HG02588 (cell line): ENCODE data around the gene ATG2A.
A peak's percentile ranks its signal among the peaks of the same experiment; 100 is the strongest.

ENCODE experiments used
- ATAC-seq: cut with Tn5 transposase; IDR thresholded peaks from one replicate; pipeline ENCODE4 v1.9.1; 2021; ENCODE audit warnings: mild to moderate bottlenecking, moderate library complexity; ENCODE audit not compliant: unreplicated experiment

The ATG2A gene

DNA sequence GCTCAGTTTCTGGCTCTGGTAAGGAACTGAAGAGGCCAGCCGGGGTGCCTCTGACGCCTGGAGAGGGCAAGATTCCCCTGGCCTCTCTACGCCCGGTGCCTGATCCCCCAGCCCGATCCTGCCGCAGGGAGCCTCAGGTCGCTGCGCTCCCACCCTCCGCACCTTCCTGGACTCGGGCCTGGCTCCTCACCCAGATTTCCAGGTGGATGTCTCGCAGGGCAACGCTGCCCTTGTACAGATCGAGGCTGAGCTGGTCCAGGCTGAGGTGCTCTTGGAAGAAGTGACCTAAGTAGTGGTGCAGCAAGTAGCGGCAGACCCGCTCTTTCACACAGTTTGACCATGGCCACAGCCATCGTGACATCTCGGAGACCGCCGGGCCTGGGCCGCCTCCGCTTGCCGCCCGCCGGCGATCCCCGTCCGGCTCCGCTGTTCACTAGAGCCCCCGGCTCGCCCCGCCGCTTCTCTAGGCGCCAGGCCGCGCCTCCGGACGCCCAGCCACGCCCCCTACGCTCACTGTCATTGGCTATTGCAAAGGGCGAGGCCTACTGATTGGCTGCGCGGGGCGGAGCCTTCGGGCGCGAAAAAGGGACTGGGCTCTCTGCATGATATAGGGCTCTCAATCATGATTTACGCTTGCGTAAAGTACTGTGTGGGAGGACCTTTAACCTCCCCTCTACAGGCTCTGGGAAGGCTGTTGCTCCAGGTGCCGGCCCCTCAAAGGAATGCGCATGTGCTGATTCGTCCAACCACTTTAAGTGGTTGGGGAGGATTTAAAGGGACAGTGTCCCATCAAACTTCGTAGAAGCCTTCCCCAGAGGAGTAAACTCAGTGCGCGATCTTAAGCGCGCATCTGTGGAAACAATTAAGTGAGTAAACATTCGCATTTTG is at the start of gene ATG2A:
Gene ATG2A (minus strand): TSS at position 435 of the 888 bp plus-strand sequence. CDS start 74 bp downstream, at position 361.
- ATAC-seq: peak; percentile 94

DNA sequence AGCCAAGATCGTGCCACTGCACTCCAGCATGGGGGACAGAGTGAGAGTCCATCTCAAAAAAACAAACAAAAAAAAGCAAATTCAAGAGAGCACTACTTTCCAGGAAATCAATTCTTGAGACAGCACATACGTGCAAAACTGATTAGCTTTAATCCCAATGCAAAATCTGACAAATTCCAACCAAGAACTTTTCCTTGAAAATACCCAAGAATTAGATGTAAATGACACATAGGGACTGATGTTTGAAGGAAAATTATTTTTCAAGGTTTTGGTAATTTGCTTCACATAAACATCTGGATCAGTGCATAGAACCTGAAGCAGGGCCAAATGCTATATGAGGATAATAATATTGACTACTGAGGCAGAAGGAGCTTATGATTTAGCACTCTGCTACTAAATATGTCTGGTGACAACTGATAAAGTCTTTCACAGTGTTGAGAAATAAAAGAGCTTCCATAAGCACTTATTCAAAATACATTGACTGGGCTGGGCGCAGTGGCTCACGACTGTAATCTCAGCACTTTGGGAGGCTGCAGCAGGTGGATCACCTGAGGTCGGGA is 46.1 kb upstream of the ATG2A start:
- no peak for ATAC-seq

DNA sequence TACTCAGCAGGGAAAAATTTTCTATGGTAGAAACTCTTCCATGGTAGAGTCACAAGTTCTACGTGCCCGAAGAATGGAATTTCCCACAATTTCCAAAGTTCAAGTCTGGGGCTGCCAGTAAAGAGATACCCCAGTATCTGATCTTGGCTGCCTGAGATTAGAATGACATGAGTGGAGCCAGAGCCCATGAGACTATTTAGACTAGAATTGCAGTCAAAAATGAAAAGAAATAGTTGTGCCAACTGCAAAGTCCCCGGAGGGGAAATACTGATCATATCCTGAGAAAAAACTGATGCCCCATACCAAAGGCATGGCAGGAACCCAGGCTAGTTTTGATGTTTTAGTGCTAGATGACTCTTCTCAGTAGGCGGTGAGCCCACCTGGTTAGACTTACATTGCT is 43.7 kb upstream of the ATG2A start:
- ATAC-seq: no peak

DNA sequence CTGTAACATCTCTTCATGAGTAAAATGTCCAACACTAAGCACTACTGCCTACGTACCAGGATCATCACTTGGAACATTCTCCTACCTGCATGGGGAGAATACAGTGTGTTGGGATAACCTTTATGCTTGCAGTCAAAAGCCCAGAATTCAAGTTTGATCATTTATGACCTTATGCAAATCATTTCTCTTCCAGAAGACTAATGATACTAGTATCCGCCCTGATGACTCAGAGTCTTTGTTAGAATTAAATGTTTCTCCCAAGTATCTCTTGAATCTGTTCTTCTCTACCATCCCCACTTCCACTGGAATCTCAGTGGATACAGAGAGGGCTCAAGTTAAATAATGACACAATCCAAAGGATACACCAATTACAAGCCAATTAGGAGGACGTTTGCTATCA is 42.5 kb upstream of the ATG2A start:
- ATAC-seq: no peak

DNA sequence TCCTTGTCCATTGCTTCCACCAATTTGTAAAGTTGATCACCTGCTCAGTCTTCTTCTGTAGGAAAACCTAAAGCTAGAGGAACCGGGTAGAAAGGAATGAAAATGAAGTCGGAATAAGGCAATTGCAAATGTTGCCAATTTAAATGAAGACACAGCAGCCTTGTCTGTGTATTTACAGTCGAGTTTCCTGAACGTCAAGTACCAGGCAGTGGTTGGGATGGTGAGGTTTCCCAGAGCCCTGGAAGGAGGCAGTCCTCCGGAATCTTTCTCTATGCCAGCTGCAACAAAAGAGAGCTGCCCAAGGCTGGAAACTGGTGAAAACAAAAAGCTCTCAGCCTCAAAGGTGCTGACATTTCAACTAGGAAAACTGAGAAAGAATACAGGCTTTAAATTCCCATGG is 37.2 kb upstream of the ATG2A start:
- no peak for ATAC-seq

DNA sequence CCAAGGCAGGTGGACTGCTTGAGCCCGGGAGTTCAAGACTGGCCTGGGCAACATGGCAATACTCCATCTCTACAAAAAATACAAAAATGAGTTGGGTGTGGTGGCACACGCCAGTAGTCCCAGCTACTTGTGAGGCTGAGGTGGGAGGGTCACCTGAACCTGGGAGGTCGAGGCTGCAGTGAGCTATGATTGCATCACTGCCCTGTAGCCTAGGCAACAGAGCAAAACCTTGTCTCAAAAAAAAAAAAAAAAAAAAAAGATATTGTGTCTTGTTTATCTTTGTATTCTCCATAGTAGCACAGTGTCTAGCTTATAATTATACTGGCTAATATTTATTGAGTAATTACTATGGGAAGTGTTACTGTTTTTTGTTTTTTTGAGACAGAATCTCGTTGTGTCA is 34.5 kb upstream of the ATG2A start:
- ATAC-seq: no peak

DNA sequence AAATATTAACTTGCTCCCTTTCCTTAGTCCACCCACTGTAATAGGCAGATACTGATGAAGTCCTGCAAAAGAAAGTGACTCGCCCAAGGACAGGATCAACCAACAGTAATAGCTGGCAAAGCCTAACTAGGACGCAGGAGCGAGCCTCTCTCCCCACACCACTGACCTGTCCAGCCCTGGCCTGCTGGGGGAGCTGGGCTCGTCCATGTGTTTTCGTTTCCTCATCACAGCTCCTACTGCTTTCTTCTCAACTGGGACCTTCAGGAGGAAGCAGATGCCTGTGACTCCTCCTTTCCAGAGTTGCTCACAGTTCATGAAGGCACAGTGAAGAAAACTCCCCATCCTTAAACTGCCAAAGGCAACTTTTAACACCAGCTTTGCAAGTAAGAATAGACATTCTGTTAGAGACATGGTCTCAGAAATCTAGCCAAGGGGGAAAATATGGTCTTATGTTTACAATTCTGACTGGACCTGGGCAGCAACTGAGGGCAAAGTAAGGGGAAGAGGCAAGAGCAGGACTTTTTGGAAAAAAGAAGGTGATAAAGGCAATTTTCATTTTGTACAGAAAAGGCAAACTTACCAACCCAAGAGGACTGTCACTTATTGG is 30.3 kb upstream of the ATG2A start:
- no peak for ATAC-seq

DNA sequence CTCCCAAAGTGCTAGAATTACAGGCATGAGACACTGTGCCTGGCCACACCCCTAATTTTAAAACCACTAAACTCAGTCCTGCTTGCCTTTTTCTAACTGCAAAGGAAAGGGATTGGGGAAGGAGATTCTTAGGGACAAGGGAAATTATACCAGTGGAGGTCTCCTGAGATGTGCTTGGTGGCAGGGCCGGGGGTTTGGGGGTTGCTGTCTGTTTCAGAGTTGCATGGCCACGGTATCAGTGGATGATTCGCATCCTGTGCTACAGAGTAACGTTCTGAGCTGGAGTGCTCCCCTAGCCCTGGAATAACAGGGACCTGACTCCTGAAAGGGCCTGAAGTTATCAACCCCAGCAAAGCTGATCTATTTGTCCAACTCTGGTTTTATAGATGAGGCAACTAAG is 19.5 kb upstream of the ATG2A start:
- no peak for ATAC-seq

DNA sequence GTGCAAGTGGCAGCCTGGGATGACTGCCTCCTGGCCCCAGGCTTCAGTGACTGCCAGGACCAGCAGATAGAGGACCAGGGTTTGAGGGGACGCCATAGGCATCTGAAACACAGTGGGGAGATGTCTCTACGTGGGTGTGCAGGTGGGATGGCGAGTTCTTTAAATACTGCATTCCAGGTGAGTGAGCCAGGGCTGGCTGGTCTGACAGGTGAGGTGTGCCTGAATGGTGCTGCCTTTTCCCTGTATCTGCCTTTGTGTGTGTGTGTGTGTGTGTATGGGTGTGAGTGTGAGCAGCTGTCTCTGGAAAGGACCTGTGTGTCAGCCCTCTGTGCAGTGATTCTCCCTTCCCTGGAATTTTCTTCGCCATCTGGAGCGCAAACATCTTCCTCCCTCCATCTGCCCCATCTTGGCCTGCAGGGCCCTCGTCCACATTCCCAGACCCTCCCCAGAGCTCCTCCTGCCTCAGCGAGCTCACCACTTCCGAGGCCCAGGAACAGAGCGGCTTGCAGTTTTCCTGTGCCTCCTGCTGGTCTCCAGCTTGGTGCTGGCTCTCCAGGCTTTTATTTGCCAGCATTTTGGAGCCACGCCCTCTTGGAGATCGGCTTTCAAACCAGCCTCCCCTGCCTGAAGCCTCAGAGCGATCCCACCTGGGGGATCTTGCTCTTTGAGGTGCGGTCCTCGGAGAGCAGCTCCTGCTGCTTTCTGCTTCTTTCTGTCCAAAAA is 18.5 kb upstream of the ATG2A start, which contains the start of gene GPHA2:
Gene GPHA2 (minus strand): TSS at position 535 of the 723 bp plus-strand sequence. CDS start 433 bp downstream, at position 102.
- no peak for ATAC-seq

DNA sequence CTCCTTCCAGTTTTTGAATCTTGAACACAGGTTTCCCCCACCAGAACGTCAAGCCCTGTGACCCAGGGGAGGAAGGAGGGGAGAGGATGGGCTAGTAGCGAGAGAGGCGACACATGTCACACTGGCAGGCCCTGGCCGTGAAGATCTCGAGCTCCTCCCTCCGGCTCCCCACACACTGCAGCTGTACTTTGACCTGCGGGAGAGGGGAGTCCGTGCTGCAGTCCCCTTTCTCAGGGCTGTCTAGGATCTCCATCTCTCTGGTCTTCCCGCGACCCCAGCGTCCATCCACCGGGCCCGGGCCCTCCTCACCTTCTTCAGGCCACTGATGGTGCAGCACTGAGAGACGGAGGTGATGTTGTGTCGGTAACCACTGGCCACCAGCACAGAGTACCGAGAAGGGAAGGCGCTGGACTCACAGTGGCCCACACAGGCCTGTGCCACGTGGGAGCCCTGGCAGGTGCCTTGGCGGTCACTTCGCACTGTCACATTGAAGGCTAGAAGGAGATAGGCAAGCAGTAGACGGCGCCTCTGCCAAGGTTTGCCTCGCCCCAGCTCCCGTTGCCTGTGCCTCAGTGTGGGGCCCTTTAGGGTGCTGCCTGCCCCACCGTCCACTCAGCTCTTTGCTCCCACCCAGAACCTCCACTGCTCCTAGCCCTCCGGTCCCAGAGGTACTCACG is 17.8 kb upstream of the ATG2A start:
- no peak for ATAC-seq

DNA sequence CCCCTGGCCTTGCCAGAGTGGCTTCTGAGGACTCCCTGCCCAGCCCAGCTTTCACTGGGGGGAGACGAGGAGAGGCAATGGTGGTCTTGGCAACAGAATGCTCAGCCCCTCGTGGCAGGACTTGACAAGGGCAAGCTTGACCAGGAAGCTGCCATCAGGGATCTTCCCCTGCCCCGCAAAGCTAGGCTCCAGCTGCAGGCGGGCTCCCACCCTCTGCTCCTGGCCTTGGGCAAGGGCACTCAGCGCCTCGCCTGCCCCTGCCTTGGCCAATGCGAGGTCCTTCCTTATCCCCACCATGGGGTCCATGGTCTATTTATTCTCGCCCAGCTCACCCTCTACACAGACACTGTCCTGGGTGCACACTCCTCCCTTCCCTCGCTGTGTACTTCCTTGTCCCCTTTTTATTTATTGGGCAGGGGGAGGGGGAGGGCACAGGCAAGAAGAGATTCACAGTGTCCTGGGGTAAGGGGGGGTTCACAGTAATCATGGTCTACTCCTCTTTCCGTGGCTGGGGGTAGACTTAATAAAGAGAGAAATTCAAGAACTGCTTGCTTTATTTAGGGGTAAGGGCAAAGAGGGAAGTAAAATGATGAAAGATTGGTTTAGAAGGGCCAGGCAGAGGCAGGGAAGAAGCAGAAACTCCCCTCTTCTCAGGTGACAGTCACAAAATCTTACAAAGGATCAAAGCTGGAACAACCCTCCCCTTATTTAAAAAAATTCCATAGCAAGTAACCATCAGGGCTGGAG is 17.1 kb upstream of the ATG2A start:
- ATAC-seq: no peak

DNA sequence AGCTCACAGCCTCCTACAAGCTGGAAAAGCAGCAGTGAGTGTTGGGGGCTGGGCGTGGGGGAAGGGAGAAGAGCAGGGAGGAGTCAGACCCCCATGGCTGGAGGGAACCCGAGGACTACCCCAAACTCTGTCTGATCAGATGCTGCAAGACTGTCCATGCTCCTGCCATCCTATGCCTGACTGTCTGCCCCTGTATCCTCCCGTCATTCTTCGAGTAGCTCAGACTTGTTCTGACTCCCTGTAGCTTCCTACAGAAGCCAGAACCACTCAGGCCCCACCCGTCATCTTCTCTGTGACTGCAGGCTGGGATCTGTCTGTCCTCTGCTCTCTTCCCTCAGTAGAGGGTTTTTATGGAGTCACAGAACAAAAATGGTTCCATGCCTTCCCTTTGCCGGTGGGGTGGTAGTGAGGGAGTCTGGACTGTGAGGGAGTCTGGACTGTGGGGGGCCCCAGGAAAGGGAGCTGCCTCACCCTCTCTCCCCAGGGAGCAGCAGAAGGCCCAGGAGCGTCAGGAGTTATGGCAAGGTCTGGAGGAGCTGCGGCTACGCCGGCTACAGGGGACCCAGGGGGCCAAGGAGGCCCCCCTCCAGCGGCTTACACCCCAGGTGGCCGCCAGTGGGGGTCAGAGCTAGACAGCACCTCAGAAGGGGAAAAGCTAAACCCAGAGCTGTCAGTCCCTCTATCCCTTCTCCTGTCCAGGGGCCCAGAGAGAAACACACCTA is 16.4 kb upstream of the ATG2A start:
- ATAC-seq: no peak

DNA sequence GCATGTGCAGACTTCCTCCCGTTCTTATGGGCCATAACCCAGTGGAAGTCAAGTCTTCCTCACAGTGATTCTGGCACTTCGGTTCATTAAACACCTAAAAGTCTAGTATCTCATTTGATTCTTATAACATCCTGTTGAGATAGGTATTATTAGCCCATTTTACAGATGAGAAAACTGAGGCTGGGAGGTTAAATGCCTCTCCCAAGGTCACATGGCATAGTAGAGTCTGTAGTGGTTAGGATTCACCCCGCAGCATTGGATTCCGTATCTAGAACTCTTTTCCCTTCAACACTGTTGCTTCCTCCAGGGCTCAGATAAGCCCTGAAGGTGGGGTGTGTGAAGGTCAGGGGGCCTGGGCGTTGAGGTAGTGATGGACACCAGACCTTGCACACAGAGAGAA is 15.3 kb upstream of the ATG2A start:
- no peak for ATAC-seq

DNA sequence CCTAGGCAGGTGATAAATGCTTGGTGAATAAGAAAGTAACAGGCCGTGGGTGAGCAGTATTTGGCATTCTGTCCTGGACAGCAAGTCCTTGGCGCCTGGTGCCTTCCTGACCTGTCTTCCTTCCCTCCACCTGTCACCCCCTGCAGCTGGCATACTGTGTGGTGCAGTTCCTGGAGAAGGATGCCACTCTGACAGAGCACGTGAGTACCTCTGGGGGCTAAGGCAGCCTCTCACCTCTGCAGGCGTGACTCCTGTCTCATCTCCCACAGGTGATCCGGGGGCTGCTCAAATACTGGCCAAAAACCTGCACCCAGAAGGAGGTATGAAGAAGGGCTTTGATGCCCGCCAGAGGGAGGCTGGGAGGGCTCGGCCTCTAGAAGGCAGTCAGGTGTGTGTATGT is 14.3 kb upstream of the ATG2A start:
- no peak for ATAC-seq

DNA sequence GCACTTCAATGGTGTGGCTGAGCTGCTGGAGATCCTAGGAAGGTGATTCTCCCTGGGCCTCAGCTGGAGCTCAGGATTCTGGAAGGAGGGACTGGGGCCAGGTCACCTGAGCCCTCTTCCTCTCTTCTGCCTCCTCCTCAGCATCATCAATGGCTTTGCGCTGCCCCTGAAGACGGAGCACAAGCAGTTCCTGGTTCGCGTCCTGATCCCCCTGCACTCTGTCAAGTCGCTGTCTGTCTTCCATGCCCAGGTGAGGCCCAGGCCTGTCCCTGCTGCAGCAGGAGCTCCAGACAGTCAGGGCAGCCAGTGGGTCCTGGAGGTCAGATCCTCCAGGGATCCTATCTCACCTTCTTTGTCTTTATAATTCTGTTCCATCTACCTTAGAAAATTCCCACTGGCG is 13.3 kb upstream of the ATG2A start:
- no peak for ATAC-seq

DNA sequence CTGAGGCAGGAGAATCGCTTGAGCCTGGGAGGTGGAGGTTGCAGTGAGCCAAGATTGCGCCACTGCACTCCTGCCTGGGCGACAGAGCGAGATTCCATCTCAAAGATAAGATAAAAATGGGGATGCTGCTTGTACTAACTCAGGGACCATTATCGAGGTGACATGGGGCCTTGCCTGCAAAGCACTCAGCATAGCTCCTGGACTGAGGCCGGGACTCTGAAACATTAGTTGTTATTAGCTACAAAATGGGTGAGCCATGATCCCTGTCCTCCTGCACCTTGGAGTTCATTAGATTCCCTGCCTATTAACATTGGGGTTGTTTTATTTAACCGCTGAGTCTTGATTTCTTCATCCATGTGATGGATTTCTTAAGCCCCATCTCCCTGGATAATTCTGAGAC is 12.6 kb upstream of the ATG2A start:
- ATAC-seq: no peak

DNA sequence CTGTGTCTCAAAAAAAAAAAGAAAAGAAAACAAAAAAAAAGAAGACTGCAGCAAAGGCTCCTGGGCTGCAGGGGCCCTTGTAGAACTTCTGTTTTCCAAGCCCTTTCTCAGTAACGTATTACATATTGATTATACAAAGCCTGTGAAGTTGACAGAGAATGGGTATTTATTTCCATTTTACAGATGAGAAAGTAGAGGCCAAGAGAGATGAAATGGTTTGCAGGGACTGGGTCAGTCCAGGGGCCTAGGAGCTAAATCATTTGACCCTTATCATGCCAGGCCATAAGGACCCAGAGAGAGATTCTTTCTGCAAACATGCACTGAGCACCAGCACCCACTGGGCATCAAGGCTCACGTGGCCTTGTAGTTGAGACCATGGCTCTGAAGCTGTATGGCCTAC is 11.9 kb upstream of the ATG2A start:
- ATAC-seq: no peak

DNA sequence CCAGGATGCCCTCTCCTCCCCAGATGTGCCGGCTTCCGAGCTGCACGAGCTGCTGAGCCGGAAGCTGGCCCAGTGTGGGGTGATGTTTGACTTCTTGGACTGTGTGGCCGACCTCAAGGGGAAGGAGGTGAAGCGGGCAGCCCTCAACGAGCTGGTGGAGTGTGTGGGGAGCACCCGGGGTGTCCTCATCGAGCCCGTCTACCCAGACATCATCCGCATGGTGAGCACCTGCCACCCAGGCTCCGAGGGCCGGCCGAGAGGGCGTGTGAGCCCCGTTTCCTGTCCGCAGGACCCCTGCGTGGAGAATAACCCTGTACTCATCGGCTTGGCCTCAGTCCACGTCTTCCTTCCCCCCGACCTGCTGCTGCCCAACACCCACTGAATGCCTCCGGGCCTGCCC is 9.7 kb upstream of the ATG2A start:
- ATAC-seq: no peak
